Smooth muscle cell (in vitro differentiated cells): ENCODE results near the gene ARAP1. TPM values are rescaled to one million over a fixed set of nuclear protein-coding genes. Genes with fewer than 3 reads are reported as not detected.

Experiments used
- microRNA-seq: library from miRNA; unstranded; fragments of <30 nt; microRNA quantifications from one replicate; pipeline ENCODE4, GENCODE V29; 2016; ENCODE audit warnings: borderline number of aligned reads
- polyA plus RNA-seq: library from polyadenylated mRNA; unstranded; fragments of >200 nt; fragmentation: Nextera tagmentation; extraction: Ambion mirVana; gene quantifications from 2 replicates; pipeline ENCODE4 v1.2.1, GENCODE V29; 2016
- small RNA-seq: library from RNA; depleted of rRNA; stranded (forward); fragments of <200 nt; gene quantifications from one replicate; pipeline ENCODE3, GENCODE V24; 2014
- total RNA-seq: library from RNA; depleted of rRNA; stranded (reverse); fragments of >200 nt; gene quantifications from 2 replicates; pipeline ENCODE4 v1.2.3, GENCODE V29; 2014

ARAP1 gene
- total and polyA plus RNA-seq, 2 experiments from 2014 or later = 45.2 to 45.6 TPM

Small RNA genes lying within 50 kb of the gene (microRNA-seq; reads per million reads assigned to microRNA genes)
- not detected for gene MIR4692

Small RNA genes lying within 50 kb of the gene (small RNA-seq; reads per million reads assigned to genes)
- gene MIR4692 (not detected), gene RF00019 (not detected)

Other genes starting within 250 kb of the ARAP1 start
- gene PDE2A, start 78.0 kb downstream of the ARAP1 start, total RNA-seq = not detected in 2 replicates
- 1.0 TPM in 2 replicates for gene PDE2A, start 78.0 kb downstream of the ARAP1 start, polyA plus RNA-seq
- gene STARD10, start 41.6 kb upstream of the ARAP1 start, total RNA-seq = 87.7 and 113 TPM in 2 replicates
- 130 and 249 TPM in 2 replicates for gene STARD10, start 41.6 kb upstream of the ARAP1 start, polyA plus RNA-seq
- gene ATG16L2, start 62.0 kb upstream of the ARAP1 start, total RNA-seq = 3.1 and 9.3 TPM in 2 replicates
- 7.4 and 16.1 TPM in 2 replicates for gene ATG16L2, start 62.0 kb upstream of the ARAP1 start, polyA plus RNA-seq